Lower leg skin (tissue), 3 donors: Measurements from ENCODE around the gene PSG7.
"Not testable (repeated sequence)": the region's sequence is repeated elsewhere in the genome, so short reads cannot be mapped to it uniquely, and the experiment has no call there.

Experiments
- POLR2A ChIP-seq, 2 donors: fragments of 450-650 bp; IDR thresholded peaks; one replicate each; pipeline ENCODE4 v1.6.1; 2016 to 2017; ENCODE audit warnings: antibody characterized with exemption in 2 of 2, mild to moderate bottlenecking in 1 of 2, moderate library complexity in 1 of 2
- TF ChIP-seq, protein P1 (sequence below), 3 donors: fragments of 450-650 bp; IDR thresholded peaks; one replicate each; pipeline ENCODE4 v1.5.1; 2016; ENCODE audit warnings: antibody characterized with exemption in 3 of 3, mild to moderate bottlenecking in 3 of 3, moderate library complexity in 2 of 3

DNA sequence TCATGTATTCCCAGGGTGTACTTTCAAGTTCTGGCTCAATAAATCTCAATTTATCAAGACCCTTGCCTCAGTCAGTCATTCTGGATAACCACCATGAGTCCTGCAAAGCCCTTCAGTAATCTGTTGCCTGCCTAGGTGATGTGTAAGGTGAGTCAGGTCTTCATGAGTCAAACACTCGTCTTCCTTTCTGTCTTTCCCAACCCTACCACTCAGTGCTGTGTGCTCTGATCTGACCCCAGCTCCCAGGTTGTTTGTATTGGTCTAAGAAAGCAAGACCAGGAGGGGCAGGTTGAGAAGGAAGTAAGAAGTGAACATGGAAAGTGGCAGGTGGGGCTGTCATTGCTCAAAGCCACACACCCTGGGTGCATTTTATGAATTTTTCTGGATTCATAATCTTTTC, 39.3 kb downstream of the PSG7 start:
- TF ChIP-seq, protein P1, sequence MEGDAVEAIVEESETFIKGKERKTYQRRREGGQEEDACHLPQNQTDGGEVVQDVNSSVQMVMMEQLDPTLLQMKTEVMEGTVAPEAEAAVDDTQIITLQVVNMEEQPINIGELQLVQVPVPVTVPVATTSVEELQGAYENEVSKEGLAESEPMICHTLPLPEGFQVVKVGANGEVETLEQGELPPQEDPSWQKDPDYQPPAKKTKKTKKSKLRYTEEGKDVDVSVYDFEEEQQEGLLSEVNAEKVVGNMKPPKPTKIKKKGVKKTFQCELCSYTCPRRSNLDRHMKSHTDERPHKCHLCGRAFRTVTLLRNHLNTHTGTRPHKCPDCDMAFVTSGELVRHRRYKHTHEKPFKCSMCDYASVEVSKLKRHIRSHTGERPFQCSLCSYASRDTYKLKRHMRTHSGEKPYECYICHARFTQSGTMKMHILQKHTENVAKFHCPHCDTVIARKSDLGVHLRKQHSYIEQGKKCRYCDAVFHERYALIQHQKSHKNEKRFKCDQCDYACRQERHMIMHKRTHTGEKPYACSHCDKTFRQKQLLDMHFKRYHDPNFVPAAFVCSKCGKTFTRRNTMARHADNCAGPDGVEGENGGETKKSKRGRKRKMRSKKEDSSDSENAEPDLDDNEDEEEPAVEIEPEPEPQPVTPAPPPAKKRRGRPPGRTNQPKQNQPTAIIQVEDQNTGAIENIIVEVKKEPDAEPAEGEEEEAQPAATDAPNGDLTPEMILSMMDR (IDR thresholded peaks at IDR 0.05) = not testable (repeated sequence)
- TF ChIP-seq POLR2A (IDR thresholded peaks at IDR 0.05) = not testable (repeated sequence)
